Measurements from ENCODE around the gene ZBED5.
A peak's percentile ranks its signal among the peaks of the same experiment; 100 is the strongest.
"Not testable (repeated sequence)": the region's sequence is repeated elsewhere in the genome, so short reads cannot be mapped to it uniquely, and the experiment has no call there.

Gene ZBED5

DNA sequence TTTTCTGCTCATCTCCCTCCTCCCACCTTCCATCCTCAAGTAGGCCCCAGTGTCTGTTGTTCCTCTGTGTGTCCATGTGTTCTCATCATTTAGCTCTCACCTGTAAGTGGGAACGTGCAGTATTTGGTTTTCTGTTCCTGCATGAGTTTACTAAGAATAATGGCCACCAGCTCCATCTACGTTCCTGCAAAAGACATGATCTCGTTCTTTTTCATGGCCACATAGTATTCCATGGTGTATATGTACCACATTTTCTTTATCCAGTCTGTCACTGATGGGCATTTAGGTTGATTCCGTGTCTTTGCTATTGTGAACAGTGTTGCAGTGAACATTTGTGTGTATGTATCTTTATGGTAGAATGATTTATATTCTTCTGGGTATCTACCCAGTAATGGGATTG lies 21.0 kb downstream of the ZBED5 start:
- DNase-seq, result not testable (repeated sequence)

DNA sequence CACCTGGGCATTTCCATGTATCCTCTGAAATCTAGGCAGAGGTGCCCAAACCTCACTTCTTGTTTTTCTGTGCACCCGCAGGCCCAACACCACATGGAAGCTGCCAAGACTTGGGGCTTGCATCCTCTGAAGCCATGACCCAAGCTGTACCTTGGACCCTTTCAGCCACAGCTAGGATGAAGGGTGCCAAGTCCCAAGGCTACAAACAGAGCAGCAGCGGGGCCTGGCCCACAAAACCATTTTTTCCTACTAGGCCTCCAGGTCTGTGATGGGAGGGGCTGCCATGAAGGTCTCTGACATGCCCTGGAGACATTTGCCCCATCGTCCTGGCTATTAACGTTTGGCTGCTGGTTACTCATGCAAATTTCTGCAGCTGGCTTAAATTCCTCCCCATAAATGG lies 28.7 kb downstream of the ZBED5 start:
- DNase-seq, result no peak

DNA sequence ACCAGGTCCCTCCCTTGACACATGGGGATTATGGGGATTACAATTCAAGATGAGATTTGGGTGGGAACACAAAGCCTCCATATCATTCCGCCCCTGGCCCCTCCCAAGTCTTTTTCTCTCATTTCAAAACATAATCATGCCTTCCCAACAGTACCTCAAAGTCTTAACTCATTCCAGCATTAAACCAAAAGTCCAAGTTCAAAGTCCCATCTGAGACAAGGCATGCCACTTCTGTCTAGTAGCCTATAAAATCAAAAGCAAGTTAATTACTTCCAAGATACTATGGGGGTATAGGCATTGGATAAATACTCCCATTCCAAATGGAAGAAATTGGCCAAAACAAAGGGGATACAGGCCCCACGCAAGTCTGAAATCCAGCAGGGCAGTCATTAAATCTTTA lies 29.5 kb downstream of the ZBED5 start:
- DNase-seq, result no peak

DNA sequence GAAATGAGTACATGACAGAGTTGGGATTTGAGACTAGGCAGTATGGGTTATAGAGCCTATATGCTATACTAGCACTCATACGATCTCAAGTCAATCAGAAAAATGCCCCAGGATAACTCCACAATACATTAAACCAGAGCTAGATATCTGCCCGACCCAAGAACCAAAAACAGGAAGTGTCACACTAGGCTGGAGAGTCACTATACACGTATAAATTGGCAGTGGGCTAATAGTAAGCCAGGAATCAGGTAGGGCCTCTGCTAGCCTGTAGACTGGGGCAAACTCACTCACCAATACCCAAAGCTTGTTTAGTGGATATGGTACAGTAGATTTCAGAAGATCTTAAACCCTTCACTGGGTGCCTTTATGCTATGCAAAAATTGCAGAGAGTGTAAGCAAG lies 33.0 kb downstream of the ZBED5 start:
- DNase-seq, result no peak

DNA sequence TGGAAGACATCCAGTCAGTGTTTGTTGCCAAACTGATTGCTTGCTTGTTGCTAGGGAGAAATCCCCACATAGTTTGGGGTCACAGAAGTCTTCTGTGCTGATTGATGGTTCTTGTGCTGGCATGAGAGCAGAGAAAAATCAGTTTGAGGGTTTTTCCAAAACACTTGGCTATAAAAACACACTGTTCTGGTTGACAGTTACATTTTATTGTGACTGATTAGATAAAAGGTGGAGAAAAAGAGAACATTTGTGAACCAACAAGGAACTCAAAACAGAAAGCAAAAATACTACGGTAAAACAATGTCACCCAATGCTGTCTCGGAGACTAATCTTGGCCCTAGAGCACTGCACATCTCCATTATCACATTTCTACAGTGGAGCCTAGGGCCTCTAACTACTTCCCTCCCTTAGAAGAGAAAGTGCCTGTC lies 34.7 kb downstream of the ZBED5 start:
- no peak for DNase-seq

DNA sequence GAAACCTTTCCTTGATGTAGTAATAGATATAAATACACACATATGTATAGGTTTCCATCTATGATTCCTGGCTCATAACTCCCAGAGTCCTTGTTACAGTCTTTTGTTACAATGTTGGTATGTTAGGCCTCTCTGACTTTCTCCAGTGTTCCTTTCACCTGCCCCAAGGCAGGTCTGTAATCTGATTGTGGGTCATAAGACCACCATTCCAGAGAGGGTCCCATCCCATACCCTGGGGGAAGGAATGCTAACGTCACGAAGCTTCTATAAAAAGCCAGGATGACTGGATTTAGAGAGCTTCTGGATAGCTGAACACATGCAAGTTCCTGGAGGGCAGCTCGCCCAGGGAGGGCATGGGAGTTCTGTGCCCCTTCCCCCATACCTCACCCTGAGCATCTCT lies 35.4 kb downstream of the ZBED5 start:
- not testable (repeated sequence) for DNase-seq

DNA sequence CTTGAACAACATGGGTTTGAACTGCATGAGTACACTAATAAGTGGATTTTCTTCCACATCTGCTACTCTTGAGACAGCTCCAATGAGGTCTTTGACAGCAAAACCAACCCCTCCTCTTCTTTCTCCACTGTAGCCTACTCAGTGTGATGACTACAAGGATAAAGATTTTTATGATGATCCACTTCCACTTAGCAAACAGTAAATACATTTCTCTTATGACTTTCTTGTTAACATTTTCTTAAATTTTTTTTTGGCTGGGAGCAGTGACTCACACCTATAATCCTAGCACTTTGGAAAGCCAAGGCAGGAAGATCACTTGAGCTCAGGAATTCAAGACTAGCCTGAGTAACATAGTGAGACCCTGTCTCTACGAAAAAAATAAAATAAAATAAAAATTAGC lies 39.3 kb downstream of the ZBED5 start:
- DNase-seq, result no peak

DNA sequence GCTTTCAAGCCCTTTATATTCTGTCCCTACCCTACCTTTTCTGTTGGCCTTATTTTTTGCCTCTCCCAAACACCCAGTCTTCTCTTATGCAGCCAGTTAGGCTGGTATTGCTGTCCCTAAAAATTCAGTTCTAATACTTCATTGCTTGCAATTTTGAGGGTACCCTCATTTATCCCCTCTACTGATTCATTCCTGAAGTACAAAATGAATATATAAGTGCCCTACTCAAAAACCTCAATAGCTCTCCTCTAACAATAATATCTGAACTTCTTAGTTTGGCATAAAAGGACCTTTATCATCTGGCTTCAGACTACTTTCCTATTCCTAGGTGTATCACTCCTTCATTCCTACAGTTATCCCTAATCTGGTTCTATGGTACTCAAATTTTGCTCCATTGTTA lies 43.9 kb downstream of the ZBED5 start:
- no peak for DNase-seq

DNA sequence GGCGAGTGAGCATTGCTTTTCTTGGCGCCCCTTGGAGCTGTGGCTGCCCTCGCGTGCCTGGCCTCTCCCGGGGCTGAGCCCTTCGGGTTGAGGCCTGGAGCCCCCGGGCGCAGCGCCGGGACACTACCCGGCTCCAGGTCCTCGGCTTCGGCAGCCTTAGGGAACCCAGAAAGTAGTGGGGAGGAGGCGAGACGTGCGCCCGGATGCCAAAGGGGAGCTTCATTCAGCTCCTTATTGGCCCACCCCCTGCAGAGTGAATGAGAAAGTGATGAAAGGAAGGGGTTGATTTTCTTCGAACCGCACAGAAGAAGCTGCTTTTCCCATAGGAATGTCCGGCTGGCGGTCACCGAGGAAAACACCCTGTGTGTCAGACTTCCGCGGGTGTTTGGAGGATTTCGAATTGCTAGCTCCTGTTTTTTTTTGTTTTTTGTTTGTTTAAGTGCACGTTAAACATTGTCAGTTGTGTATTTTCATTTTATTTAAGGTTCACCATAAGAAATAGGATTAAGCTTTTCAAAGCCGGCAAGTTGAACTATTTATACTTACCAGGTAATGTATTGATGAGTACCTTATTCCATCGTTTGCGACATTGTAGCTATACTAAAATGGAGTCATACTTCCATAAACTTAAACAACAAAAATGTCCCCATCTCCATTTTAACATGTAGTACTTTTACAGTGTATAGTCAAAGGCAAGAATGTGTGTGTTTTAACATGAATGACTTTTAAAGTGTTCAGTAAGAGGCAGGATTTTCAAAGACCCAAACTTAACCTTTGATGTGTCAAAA lies 48.3 kb downstream of the ZBED5 start:
- DNase-seq, result peak; percentile 84

DNA sequence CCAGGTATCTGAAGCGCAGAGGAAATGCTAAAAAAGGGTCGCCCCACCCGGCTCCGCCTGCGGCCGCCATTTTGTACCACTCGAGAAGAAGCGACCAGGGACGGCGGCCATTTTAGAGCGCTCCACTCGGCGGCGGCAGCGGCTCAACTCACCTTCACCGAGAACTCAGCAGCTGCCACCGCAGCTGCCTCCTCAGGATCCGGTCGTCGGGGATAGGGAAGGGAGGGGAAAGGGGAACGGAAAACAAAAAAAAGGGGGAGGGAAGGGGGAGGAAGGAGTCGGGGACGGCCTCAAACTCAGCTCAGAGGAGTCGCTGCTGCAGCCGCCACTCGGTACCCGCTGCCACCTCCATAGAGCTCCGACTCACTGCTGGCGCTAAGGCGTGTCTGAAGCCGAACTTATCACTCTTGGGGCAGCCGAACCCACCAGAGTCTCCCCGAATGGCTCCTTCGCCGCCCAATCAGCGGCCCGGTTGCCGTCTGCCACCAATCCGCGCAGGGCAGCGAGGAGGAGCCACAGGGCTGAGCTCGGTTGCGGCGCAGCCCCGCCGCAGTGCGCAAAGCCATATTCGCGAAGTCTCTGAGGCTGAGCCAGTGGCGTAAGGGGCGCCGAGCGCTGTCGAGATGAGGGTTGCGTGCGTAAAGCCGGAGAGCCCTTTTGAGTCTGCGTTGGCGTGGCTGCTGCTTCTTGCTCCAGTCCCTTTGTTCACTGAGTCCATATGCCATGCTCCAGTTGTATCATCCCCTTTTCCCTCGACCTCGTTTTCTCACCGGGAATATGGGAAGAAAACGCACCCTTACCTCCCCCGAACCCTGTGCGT lies 49.1 kb downstream of the ZBED5 start, which contains the start of gene EIF4G2:
Gene EIF4G2, minus strand, starts transcription at position 374 of the 820 bp plus-strand sequence.
- peak; percentile 99 for DNase-seq

DNA sequence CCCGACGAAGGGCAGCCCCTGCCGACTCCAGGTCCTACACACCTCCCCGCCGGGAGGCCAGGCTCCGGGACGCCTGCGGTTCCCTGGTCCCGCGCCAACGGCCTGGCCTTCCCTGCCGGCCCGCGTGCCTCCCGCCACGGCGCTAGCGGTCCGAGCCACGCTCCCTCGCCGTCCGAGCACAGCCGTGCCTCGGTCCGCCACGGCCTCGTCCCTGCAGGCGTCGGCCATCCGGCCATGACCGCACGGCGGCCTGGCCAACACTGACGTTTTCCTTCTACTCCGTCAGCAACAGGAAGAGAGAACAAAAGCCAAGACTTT lies 49.7 kb downstream of the ZBED5 start:
- no peak for DNase-seq

DNA sequence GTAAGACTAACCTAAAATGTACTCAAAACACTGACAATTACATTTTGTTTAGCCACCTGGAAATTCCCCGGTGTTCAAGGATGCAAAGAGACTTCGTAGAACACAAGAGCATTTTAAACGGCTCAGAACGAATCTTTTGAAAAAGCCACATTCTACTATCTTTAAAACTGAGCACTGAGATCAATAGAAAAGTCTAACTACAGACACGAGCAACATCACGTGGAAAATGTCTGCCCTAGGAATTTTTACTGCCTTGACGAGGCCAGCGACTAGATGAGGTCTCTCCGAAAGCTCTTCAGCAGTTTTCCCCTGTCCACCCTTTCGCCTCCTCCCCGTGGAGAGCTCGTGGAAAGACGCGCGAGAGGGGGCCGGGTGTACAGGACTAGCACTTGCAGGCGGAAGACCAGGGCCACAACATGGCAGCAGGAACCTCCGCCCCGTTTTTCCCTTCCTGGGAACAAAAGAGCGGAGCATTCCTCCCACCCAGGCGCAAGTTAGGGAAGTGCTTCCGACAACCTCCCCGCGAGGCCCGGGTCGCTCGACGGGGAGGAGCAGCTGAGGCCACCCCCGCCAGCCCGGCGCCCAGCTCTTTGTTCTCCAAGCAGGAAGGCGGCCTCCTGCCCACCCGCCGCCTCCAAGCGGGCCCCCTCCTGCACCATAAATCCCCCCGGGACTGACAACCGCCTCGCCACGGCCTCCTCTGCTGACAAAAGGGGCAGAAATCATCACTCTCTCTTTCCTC lies 50.2 kb downstream of the ZBED5 start:
- peak; percentile 88 for DNase-seq

DNA sequence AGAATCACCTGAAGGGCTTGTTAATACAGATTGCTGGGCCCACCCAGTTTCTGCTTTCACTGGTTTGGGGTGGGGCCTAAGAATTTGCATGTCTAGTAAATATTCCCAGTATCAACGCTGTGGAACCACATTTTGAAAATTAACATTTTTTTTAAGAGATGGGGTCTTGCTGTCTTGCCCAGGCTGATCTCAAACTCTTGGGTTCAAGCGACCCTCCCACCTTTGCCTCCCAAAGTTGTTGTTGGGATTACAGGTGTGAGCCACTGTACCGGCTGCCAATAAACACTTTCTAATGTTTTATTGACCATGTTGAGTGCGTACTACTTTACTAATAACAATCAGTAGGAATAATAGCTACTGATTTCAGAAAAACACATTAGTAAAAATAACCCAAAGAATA lies 51.6 kb downstream of the ZBED5 start:
- no peak for DNase-seq

DNA sequence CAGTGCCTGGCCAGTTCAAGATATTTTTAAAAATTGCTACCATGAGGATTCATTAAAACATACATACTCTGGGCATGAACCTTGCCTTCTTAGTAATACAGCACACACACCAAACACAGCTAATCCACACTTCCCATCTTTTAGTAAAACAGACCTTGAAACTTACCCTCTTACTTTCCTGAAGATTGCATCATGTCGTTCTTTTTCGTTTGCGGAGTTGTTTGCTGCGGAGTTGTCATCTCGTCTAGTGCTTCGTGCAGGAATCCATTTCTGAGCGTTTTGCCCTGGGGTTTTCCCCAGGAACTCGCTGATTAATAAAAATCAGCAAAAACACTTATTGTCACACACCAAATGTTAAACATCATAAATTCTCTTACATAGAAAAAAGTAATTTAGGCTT lies 52.1 kb downstream of the ZBED5 start:
- no peak for DNase-seq

DNA sequence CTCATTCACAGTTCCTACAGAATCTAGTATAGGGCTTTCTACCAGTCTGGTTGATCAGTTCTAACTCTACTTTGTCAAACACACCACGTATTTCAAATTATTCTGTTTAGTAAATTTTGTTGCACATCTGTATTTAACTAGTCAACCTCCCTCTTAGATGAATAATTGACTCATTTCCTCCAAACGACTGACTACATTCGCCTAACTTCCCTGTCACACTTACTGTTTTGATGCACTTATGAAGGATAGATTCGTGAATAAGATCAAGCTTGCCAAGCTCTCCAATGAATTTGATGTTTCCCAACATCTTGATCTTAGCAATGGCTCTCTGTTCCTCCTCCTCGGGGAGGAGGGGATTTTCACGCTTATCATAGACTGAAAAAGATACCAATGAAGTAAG lies 54.2 kb downstream of the ZBED5 start:
- DNase-seq, result no peak

Measured in NCI-H69 (cell line).